H1 (cell line): ENCODE results near the gene MYOD1. TPM values are rescaled to one million over a fixed set of nuclear protein-coding genes. Genes with fewer than 3 reads are reported as not detected.

Source experiments
- RNF2 ChIP-seq: fragments of 200-900, 300-1000 bp; sonication (generic); IDR thresholded peaks from 2 replicates; pipeline ENCODE4 v1.7.1; 2016; ENCODE audit warnings: borderline replicate concordance, low read depth, mild to moderate bottlenecking, antibody characterized with exemption, low read length; ENCODE audit not compliant: poor library complexity, severe bottlenecking; ENCODE audit errors: missing control alignments
- SAP30 ChIP-seq: fragments of 300-600 bp; sonication (generic); IDR thresholded peaks from 2 replicates; pipeline ENCODE4 v1.7.1; 2012; ENCODE audit warnings: low read length, moderate library complexity, mild to moderate bottlenecking, inconsistent platforms; ENCODE audit not compliant: insufficient read depth, insufficient replicate concordance
- polyA plus RNA-seq, 7 experiments: library from polyadenylated mRNA; depleted of rRNA in 3 of 7; stranded (reverse) in 5 of 7; unstranded in 2 of 7; fragments of >200 nt in 5 of 7; fragments of 200-250 nt in 2 of 7; gene quantifications; 1 replicate in 5 of 7; 2 replicates in 1 of 7; 4 replicates in 1 of 7; pipeline versions ENCODE4 v1.2.1 to v1.2.3, GENCODE V29; 2011 to 2013; ENCODE audit warnings: missing spikeins in 2 of 7, mixed read lengths in 2 of 7
- total RNA-seq: library from RNA; stranded (reverse); fragmentation: NEBNext Ultra II Directional; extraction: Animal tissue kit (Norgen Biotek cat#: 25700); gene quantifications from 2 replicates; pipeline ENCODE4 v1.2.1, GENCODE V29; 2021

The MYOD1 gene
- total and polyA plus RNA-seq, 2 of the 8 experiments (the other 6 are each of a cell fraction or from before 2014, with no cell fraction given) = not detected

GRCh38 chr11:17730608-17731462 is 11.5 kb downstream of the MYOD1 start (continued):
- TF ChIP-seq RNF2 (no peak), SAP30 (no peak)
